BLaER1 (cell line): Measurements from ENCODE around the gene TSEN2.

ENCODE experiments used
- H3K27ac ChIP-seq: shearing (Covaris generic); formaldehyde crosslinking; 2 replicates; pipeline ENCODE4 v1.8.1; 2022
- H3K27me3 ChIP-seq: shearing (Covaris generic); formaldehyde crosslinking; 2 replicates; pipeline ENCODE4 v1.8.1; 2022
- H3K36me3 ChIP-seq: shearing (Covaris generic); formaldehyde crosslinking; 2 replicates; pipeline ENCODE4 v1.8.1; 2022
- H3K4me1 ChIP-seq: shearing (Covaris generic); formaldehyde crosslinking; 2 replicates; pipeline ENCODE4 v1.8.1; 2022
- H3K4me2 ChIP-seq: shearing (Covaris generic); formaldehyde crosslinking; 2 replicates; pipeline ENCODE4 v1.8.1; 2022
- H3K4me3 ChIP-seq: shearing (Covaris generic); formaldehyde crosslinking; 2 replicates; pipeline ENCODE4 v1.8.1; 2022
- H3K9ac ChIP-seq: shearing (Covaris generic); formaldehyde crosslinking; 2 replicates; pipeline ENCODE4 v1.8.1; 2022
- H3K9me3 ChIP-seq: shearing (Covaris generic); formaldehyde crosslinking; 2 replicates; pipeline ENCODE4 v1.8.1; 2022
- H4K20me1 ChIP-seq: shearing (Covaris generic); formaldehyde crosslinking; 2 replicates; pipeline ENCODE4 v1.8.1; 2022
- Cebpa-rat ChIP-seq: shearing (Covaris generic); IDR thresholded peaks from 2 replicates; pipeline ENCODE4 v1.8.1; 2022

Gene TSEN2

DNA sequence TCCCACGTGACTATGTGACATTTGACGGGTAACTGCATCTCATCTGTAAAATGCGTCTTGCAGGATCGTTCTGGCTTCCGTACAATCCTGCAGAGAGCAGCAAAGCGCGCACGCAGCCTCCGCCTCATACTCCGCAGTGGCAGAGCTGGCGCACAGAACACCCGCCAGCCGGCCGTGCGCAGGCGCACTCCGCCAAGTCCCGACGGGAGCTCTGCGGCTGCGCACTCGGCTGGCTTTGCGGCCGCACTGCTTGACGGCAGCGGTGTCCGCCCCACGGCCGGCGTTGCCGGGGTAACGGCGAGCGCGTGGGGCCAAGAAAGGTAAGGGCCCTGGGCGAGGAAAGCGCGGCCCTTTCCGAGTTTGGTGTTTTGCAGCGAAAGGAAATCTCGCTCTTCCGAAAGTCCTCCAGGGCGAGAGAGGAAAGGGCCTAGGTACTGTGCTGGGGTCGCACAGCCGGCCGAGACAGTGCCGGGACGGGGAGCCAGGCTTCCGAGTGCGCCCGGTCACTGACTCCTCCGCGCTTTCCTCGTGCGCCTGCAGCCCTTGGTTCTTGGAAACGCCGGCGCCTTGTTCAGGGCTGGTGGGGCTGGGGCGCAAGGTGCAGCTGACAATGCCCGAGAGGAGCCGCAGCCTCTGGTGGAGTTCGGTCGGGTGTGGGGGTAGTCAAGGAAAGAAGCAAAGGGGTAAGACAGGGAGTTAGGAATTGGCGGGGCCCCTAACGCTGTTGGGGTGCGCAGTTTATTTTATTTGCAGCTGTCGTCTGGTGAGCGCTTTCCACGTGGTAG, at the start of gene TSEN2:
TSEN2 (plus strand) TSS at position 283 of the 785 bp plus-strand sequence. CDS start 5,321 bp downstream, outside the sequence.
- H3K4me3 ChIP-seq: peak within 1 kb of the TSS; percentile 83

DNA sequence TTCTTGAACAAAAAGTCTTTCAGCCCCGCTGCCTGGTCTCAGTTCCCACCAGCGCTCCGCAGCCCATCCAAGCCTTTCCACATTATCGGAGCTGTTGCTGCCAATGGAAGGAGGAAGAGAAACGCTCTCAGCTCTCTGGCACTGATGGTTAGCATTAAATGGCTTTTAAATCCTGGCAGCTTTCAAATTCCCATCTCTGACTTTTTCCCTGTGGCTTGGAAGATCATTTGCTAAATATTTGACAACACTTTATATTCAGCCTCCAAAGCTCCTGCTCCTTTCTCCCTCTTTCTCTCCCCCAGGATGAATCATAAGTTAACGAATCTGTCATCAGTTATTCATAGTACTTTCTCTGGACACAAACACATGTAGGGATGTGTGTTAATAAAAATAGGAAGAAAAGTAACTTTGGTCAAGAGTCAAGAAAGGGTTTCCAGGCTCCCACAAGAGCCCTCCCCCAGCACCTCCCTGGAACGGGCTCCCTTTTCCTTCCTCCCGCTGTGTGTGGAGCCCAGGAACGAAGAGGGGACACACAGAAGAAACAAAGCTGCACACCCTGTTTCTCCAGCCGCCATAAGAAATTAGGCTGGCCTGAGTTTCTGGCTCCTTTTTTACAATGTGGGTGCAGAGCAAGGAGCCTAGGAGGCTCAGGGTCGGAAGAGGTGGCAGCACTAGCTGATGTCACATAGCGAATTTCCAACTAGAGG, 47.6 kb upstream of the TSEN2 start:
- Histone ChIP-seq H3K36me3 (no peaks in the 10 kb centered on the region), H4K20me1 (no peaks in the 10 kb centered on the region), H3K27ac (no peak overlapping the region), H3K9ac (no peak overlapping the region), H3K9me3 (no peaks in the 10 kb centered on the region), H3K4me2 (no peak overlapping the region), H3K4me3 (no peak overlapping the region), H3K4me1 (no peaks in the 10 kb centered on the region), H3K27me3 (no peaks in the 10 kb centered on the region)
- no peak for TF ChIP-seq Cebpa-rat

More for the DNA sequence above, at the start of gene TSEN2:
- TF ChIP-seq Cebpa-rat: no peak
- Histone ChIP-seq H3K27me3 (no peaks in the 10 kb centered on the region), H3K4me1 (peaks cover 33% of the 10 kb centered on the region), H3K27ac (peak within 1 kb of the TSS; percentile 88), H4K20me1 (peaks cover 24% of the 10 kb centered on the region), H3K4me2 (peak within 1 kb of the TSS; percentile 90), H3K36me3 (peaks cover 33% of the 10 kb centered on the region), H3K9me3 (no peaks in the 10 kb centered on the region), H3K9ac (peak within 1 kb of the TSS; percentile 89)

DNA sequence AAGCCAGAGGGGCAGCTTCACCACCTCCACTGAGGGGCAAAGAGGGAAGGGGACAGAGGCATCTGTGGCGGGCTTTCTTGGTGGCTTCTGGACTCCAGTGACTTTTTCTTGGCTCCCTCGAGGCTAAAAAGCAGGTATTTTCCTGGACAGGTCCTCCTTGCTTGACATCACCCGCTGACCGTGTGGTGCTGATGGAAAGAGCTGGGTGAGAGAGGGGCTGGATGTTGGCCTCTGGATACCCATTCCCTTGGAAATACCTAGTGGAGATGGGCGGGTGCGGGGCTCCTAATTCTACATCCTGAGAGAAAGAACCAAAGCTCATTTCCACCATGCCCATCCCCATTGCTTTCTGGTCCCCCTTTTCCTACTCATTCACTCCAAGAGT, 47.1 kb upstream of the TSEN2 start:
- H3K4me1 ChIP-seq: no peaks in the 10 kb centered on the region
- no peak overlapping the region for H3K9ac ChIP-seq
- no peak overlapping the region for H3K27ac ChIP-seq
- H3K27me3 ChIP-seq: no peaks in the 10 kb centered on the region
- TF ChIP-seq Cebpa-rat: no peak
- no peaks in the 10 kb centered on the region for H4K20me1 ChIP-seq
- no peak overlapping the region for H3K4me2 ChIP-seq
- H3K4me3 ChIP-seq: no peak overlapping the region
- H3K36me3 ChIP-seq: no peaks in the 10 kb centered on the region
- no peaks in the 10 kb centered on the region for H3K9me3 ChIP-seq

DNA sequence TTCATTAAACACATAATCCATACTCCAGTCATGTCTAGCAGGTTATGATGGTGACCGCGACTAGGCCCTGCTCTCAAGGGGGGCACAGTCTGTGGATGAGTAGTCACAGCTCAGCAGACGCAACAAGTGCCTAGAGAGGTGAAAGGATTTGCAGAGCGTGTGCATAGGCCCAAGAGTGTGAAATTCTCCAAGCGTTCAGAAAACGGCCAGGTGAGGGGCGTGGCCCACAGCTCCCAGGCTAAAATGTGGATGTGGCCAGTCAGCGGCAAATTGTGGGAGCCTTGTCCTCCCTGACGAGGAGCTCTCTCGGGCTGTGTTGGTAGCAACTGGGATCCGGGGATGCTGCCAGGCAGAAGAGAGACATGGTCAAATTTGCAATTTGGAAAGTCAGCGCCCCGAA, 46.4 kb upstream of the TSEN2 start:
- Histone ChIP-seq H3K4me2 (no peak overlapping the region), H3K4me1 (no peaks in the 10 kb centered on the region), H4K20me1 (no peaks in the 10 kb centered on the region), H3K9ac (no peak overlapping the region), H3K9me3 (no peaks in the 10 kb centered on the region), H3K4me3 (no peak overlapping the region), H3K27ac (no peak overlapping the region), H3K36me3 (no peaks in the 10 kb centered on the region), H3K27me3 (no peaks in the 10 kb centered on the region)
- no peak for TF ChIP-seq Cebpa-rat

DNA sequence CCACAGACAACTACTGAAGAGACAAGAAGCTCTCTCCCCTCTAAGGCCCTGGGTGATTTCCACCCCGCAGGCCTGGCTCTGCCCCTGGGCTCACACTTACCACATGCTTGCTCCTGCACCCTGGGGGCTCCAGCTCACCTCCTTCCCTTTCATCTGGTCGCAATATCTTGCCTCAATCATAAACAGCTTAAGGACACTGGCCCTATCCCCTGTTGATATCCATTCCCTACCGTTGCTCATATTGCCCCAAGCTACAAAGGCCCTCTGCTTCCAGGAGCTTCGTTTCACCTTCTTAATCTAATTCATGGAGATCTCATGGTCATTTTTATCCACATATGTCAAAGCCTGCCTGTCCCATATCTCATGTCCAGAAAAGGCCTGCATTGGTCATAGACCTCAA, 46.0 kb upstream of the TSEN2 start:
- H3K27me3 ChIP-seq: no peaks in the 10 kb centered on the region

DNA sequence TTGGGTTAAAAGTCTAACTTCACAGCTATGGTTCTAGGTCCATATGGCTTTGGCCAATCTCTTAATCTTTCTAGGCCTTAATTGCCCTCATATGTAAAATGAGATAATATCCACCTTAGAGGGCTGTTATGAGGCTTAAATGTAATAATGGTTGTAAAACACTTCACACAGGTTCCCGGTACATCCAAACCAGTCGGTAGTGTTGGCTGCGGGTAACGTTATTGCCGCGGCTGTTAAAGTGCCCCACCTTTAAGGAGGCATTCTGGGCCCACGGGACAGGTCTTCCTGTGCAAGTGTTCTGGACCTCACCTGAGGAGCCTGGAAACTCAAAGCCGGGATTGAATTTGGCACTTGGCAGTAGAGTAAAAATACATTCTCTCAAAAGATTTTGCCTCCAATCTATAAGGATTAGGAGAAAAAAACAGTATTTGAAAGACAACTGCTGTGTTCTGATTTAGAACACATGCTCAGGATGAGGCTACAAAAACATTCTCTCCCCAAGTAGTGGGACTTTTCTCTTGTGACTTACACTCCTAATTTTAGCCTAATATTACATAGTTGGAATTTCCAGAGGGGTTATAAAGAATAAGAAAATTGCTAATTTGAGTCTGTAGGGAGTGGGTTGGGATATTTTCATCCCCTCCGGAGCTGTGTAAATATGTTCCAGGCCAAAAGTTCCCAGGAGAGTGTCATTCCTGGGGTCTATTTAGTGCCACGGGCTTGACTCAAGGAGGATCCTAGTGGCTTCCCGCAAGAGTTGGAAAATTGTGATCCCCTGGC, 44.9 kb upstream of the TSEN2 start:
- Histone ChIP-seq H3K27ac (no peak overlapping the region), H3K4me2 (no peak overlapping the region), H3K4me1 (no peaks in the 10 kb centered on the region), H4K20me1 (no peaks in the 10 kb centered on the region), H3K36me3 (no peaks in the 10 kb centered on the region), H3K4me3 (no peak overlapping the region), H3K27me3 (no peaks in the 10 kb centered on the region), H3K9ac (no peak overlapping the region), H3K9me3 (no peaks in the 10 kb centered on the region)
- no peak for TF ChIP-seq Cebpa-rat

More for the DNA sequence above, 46.0 kb upstream of the TSEN2 start:
- Histone ChIP-seq H3K4me3 (no peak overlapping the region), H3K36me3 (no peaks in the 10 kb centered on the region), H3K4me1 (no peaks in the 10 kb centered on the region), H3K9ac (no peak overlapping the region), H3K9me3 (no peaks in the 10 kb centered on the region), H3K4me2 (no peak overlapping the region), H4K20me1 (no peaks in the 10 kb centered on the region), H3K27ac (no peak overlapping the region)
- TF ChIP-seq Cebpa-rat: no peak

DNA sequence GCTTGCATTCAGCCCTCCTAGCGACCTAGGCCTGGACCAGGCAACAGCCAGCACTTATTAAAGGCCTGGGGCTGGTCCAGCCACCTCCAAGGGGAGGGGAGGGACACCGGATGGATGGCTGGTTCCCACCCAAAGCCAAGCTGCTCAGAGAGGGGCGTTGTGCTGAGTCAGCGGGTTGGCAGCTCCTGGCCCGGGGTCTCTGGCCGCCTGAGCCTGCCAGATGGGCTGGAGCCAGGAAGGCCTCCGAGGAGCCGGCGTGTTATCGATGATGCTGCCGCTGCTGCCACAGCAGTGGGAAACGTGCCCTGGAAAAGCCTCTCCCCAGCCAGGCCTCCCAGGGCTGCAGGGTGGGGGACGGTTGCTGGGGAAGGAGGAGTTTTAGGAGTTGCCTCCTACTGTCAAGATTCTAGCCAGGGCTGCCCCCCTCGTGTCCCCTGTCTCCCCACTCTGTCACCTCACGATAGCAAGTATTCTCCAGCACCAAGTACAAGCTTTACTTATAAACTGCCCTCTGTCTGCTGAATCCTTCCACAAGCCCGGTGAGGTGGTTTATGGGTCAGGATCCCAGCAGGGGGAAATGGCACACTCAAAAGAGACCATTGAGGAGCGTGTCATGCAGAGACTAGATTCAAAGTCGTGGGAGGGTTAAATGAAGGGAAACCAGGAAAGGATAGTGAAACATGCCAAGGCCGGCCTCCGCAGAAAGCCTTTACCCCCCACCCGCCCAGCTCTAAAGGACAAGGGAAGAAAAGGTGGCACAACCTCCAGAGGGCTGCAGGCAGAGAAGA, 43.2 kb upstream of the TSEN2 start:
- TF ChIP-seq Cebpa-rat: no peak
- Histone ChIP-seq H3K9me3 (no peaks in the 10 kb centered on the region), H4K20me1 (no peaks in the 10 kb centered on the region), H3K9ac (no peak overlapping the region), H3K4me2 (no peak overlapping the region), H3K36me3 (no peaks in the 10 kb centered on the region), H3K27me3 (no peaks in the 10 kb centered on the region), H3K27ac (no peak overlapping the region), H3K4me3 (no peak overlapping the region), H3K4me1 (no peaks in the 10 kb centered on the region)

DNA sequence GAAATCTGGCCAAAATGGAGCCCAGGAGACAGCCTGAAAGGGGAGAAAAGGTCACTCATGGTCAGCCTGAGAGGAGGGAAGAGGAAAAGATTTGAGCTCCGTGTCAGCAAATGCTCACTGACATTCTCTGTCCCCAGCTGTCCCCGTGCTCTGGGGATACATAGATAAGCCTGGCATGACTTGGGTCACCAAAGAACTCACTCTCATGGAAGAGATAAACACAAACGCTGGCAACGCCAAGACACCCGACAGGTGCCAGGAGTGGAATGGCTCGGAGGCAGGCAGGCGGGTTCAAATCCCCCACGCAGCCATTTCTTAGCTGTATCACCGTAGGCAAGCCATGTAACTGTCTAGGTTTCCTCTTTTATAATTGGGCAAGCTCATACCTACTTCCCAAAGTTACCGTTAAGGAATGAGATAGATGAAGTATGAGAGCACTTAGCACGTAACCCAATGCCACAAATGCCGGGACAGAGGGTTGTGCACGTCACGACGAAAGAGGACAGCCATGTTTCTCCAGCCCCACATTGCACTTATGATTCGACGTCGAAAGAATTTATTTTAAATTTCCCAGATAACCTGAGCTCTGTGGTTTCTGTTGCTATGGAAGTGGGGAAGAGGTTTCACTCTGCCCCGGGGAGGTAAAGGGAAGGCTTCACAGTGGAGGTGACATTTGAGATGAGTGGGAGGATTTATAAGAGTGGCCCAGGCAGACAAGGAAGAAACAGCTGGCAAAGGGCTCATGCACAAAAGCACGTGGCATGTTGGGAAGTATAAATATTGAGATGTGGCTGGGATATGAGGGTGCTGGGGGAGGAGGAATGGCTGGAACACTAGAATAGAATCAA, 41.4 kb upstream of the TSEN2 start:
- Histone ChIP-seq H3K4me3 (no peak overlapping the region), H3K36me3 (no peaks in the 10 kb centered on the region), H3K9me3 (no peaks in the 10 kb centered on the region), H3K27me3 (no peaks in the 10 kb centered on the region), H3K4me2 (no peak overlapping the region), H3K9ac (no peak overlapping the region), H3K4me1 (no peaks in the 10 kb centered on the region), H4K20me1 (no peaks in the 10 kb centered on the region), H3K27ac (no peak overlapping the region)
- TF ChIP-seq Cebpa-rat: no peak
